H9 (cell line): ENCODE measurements around the gene CD47. TPM values are rescaled to one million over a fixed set of nuclear protein-coding genes. Genes with fewer than 3 reads are reported as not detected.

Experiments
- DNase-seq: peaks from one replicate; pipeline ENCODE4 v3.0.0-alpha.2; 2017
- H2AFZ ChIP-seq: one replicate; pipeline ENCODE4 v1.6.1; 2013; ENCODE audit warnings: mild to moderate bottlenecking, low read length, control low read depth, moderate library complexity
- H2AK5ac ChIP-seq: 2 replicates; pipeline ENCODE4 v1.6.1; 2013; ENCODE audit warnings: low read length, control low read depth, mixed read lengths; ENCODE audit not compliant: insufficient read length
- H2BK120ac ChIP-seq: one replicate; pipeline ENCODE4 v1.6.1; 2013; ENCODE audit warnings: low read depth, mild to moderate bottlenecking, low read length, control low read depth, inconsistent platforms; ENCODE audit not compliant: poor library complexity, severe bottlenecking
- H2BK12ac ChIP-seq: 2 replicates; pipeline ENCODE4 v1.6.1; 2013; ENCODE audit warnings: low read length, control low read depth, mixed read lengths, low read depth; ENCODE audit not compliant: insufficient read length
- H2BK15ac ChIP-seq: 2 replicates; pipeline ENCODE4 v1.6.1; 2013; ENCODE audit warnings: low read depth, low read length, control low read depth
- H2BK20ac ChIP-seq: one replicate; pipeline ENCODE4 v1.6.1; 2013; ENCODE audit warnings: low read depth, mild to moderate bottlenecking, low read length, control low read depth, inconsistent platforms; ENCODE audit not compliant: poor library complexity, severe bottlenecking
- H2BK5ac ChIP-seq: 2 replicates; pipeline ENCODE4 v1.6.1; 2013; ENCODE audit warnings: low read length, control low read depth, mixed read lengths; ENCODE audit not compliant: insufficient read length
- H3K14ac ChIP-seq: 2 replicates; pipeline ENCODE4 v1.6.1; 2013; ENCODE audit warnings: low read length, control low read depth; ENCODE audit not compliant: insufficient read depth
- H3K18ac ChIP-seq: 2 replicates; pipeline ENCODE4 v1.6.1; 2013; ENCODE audit warnings: low read depth, mild to moderate bottlenecking, mixed read lengths, low read length, control low read depth; ENCODE audit not compliant: insufficient read length
- H3K23ac ChIP-seq: 2 replicates; pipeline ENCODE4 v1.6.1; 2013; ENCODE audit warnings: low read length, control low read depth, mixed read lengths, low read depth; ENCODE audit not compliant: insufficient read length
- H3K23me2 ChIP-seq: 2 replicates; pipeline ENCODE4 v1.6.1; 2013; ENCODE audit warnings: low read depth, mild to moderate bottlenecking, mixed read lengths, low read length, control low read depth; ENCODE audit not compliant: insufficient read length, poor library complexity, severe bottlenecking
- H3K27ac ChIP-seq: 2 replicates; pipeline ENCODE4 v1.5.1; 2013; ENCODE audit warnings: low read length, control low read depth, mixed read lengths, low read depth; ENCODE audit not compliant: insufficient read length
- H3K27me3 ChIP-seq: 2 replicates; pipeline ENCODE4 v1.6.1; 2013; ENCODE audit warnings: low read length, control low read depth, inconsistent platforms; ENCODE audit not compliant: insufficient read depth
- H3K4ac ChIP-seq: 2 replicates; pipeline ENCODE4 v1.6.1; 2013; ENCODE audit warnings: low read depth, mild to moderate bottlenecking, control low read depth, inconsistent platforms, low read length, moderate library complexity
- H3K4me1 ChIP-seq: 2 replicates; pipeline ENCODE4 v1.6.1; 2013; ENCODE audit warnings: low read length, control low read depth, inconsistent platforms; ENCODE audit not compliant: insufficient read depth
- H3K4me2 ChIP-seq: 2 replicates; pipeline ENCODE4 v1.6.1; 2013; ENCODE audit warnings: low read length, control low read depth, mixed read lengths; ENCODE audit not compliant: insufficient read length, insufficient read depth
- H3K56ac ChIP-seq: 2 replicates; pipeline ENCODE4 v1.6.1; 2013; ENCODE audit warnings: low read depth, mild to moderate bottlenecking, mixed read lengths, low read length, control low read depth; ENCODE audit not compliant: insufficient read length
- H3K79me1 ChIP-seq: 2 replicates; pipeline ENCODE4 v1.6.1; 2013; ENCODE audit warnings: low read depth, mild to moderate bottlenecking, moderate library complexity, low read length, control low read depth, inconsistent platforms; ENCODE audit not compliant: insufficient read depth, poor library complexity, severe bottlenecking
- H3K79me2 ChIP-seq: 2 replicates; pipeline ENCODE4 v1.6.1; 2013; ENCODE audit warnings: low read length, control low read depth, inconsistent platforms; ENCODE audit not compliant: insufficient read depth
- H3K9ac ChIP-seq: 2 replicates; pipeline ENCODE4 v1.6.1; 2013; ENCODE audit warnings: low read length, control low read depth, mixed read lengths; ENCODE audit not compliant: insufficient read length; ENCODE audit errors: extremely low read depth
- H3K9me3 ChIP-seq: one replicate; pipeline ENCODE4 v1.6.1; 2013; ENCODE audit warnings: low read depth, low read length, inconsistent platforms; ENCODE audit not compliant: control insufficient read depth
- H3T11ph ChIP-seq: one replicate; pipeline ENCODE4 v1.6.1; 2013; ENCODE audit warnings: mild to moderate bottlenecking, low read length, control low read depth, inconsistent platforms
- H4K20me1 ChIP-seq: one replicate; pipeline ENCODE4 v1.6.1; 2013; ENCODE audit not compliant: control insufficient read depth, insufficient read length, insufficient read depth
- H4K5ac ChIP-seq: 2 replicates; pipeline ENCODE4 v1.6.1; 2013; ENCODE audit warnings: low read depth, mild to moderate bottlenecking, mixed read lengths, low read length, control low read depth; ENCODE audit not compliant: insufficient read length
- H4K8ac ChIP-seq: replicated peaks from 2 replicates; pipeline ENCODE4 v1.6.1; 2013; ENCODE audit warnings: low read length, control low read depth, mixed read lengths, low read depth; ENCODE audit not compliant: insufficient read length
- H4K91ac ChIP-seq: 2 replicates; pipeline ENCODE4 v1.6.1; 2013; ENCODE audit warnings: low read depth, mild to moderate bottlenecking, moderate library complexity, mixed read lengths, low read length, control low read depth; ENCODE audit not compliant: insufficient read length
- H3K27ac Mint-ChIP-seq, 3 experiments: 2 replicates in 2 of 3; 3 replicates in 1 of 3; pipeline ENCODE4 v1.8.0; 2020 to 2021; ENCODE audit warnings: mixed read lengths in 3 of 3, mild to moderate bottlenecking in 1 of 3, moderate library complexity in 1 of 3
- H3K27me3 Mint-ChIP-seq: 2 replicates; pipeline ENCODE4 v1.8.0; 2021; ENCODE audit warnings: low read depth, mild to moderate bottlenecking, moderate library complexity, mixed read lengths
- H3K36me3 Mint-ChIP-seq, 3 experiments: 2 replicates in 2 of 3; 3 replicates in 1 of 3; pipeline ENCODE4 v1.8.0; 2020 to 2021; ENCODE audit warnings: low read depth in 3 of 3, mixed read lengths in 3 of 3; ENCODE audit not compliant: insufficient read depth in 1 of 3
- H3K4me1 Mint-ChIP-seq, 2 experiments: 2 replicates each; pipeline ENCODE4 v1.8.0; 2020; ENCODE audit warnings: mixed read lengths in 2 of 2
- H3K4me3 Mint-ChIP-seq, 2 experiments: 2 replicates in 1 of 2; 3 replicates in 1 of 2; pipeline ENCODE4 v1.8.0; 2020 to 2021; ENCODE audit warnings: mild to moderate bottlenecking in 2 of 2, mixed read lengths in 2 of 2, moderate library complexity in 1 of 2
- H3K9me3 Mint-ChIP-seq, 2 experiments: 2 replicates in 1 of 2; 3 replicates in 1 of 2; pipeline ENCODE4 v1.8.0; 2020; ENCODE audit warnings: mild to moderate bottlenecking in 2 of 2, mixed read lengths in 2 of 2, moderate library complexity in 1 of 2
- CTCF ChIP-seq: fragments of 200-600 bp; sonication (generic); conservative IDR thresholded peaks from 3 replicates; pipeline ENCODE4 v1.8.0; 2021; ENCODE audit warnings: antibody characterized with exemption, mild to moderate bottlenecking
- WGBS: extraction: QIAGEN DNeasy Blood & Tissue Kit; methylation state at CpG from one replicate; pipeline ENCODE4 v1.1.7; 2013; ENCODE audit warnings: missing lambda C conversion rate, low lambda C conversion rate, mixed read lengths; ENCODE audit not compliant: insufficient read length; ENCODE audit errors: extremely low coverage; 5-methylcytosine and 5-hydroxymethylcytosine counted together
- total RNA-seq: library from RNA; stranded (reverse); gene quantifications from 2 replicates; pipeline ENCODE4 v1.2.1, GENCODE V29; 2021

CD47 gene
- total RNA-seq, 1 experiment from 2014 or later: 15.4 TPM

GRCh38 chr3:108008931-108009639 is 81.7 kb downstream of the CD47 start:
- H3K27ac ChIP-seq: no peak overlapping the region
- no peak overlapping the region for H3K56ac ChIP-seq
- WGBS: no CpG with 5 or more reads among the region's 3 CpGs
- no peak overlapping the region for H3K14ac ChIP-seq
- no peak overlapping the region for H2AK5ac ChIP-seq
- Mint-ChIP-seq H3K4me3 (no peak overlapping the region), H3K36me3 (no peaks in the 10 kb centered on the region), H3K27ac (no peak overlapping the region), H3K9me3 (no peaks in the 10 kb centered on the region), H3K4me1 (peaks cover 7 to 8% of the 10 kb centered on the region in 2 experiments; a peak in 2 of 4 replicates), H3K27me3 (0 out of 2 replicates have a peak, but pooled peaks cover 2% of the 10 kb centered on the region)
- no peak overlapping the region for H3K9ac ChIP-seq
- H4K8ac ChIP-seq: no peak overlapping the region
- H3K23ac ChIP-seq: no peak overlapping the region
- no peaks in the 10 kb centered on the region for H3K27me3 ChIP-seq
- H3K23me2 ChIP-seq: no peaks in the 10 kb centered on the region
- H3K4me2 ChIP-seq: no peak overlapping the region
- H2AFZ ChIP-seq: no peak overlapping the region
- no peaks in the 10 kb centered on the region for H3K79me1 ChIP-seq
- H2BK15ac ChIP-seq: no peak overlapping the region
- TF ChIP-seq CTCF: no peak
- no peak overlapping the region for H3T11ph ChIP-seq
- H4K5ac ChIP-seq: no peak overlapping the region
- no peak overlapping the region for H2BK120ac ChIP-seq
- DNase-seq: no peak
- no peak overlapping the region for H3K4ac ChIP-seq
- H3K79me2 ChIP-seq: no peaks in the 10 kb centered on the region
- H2BK5ac ChIP-seq: no peak overlapping the region
- H2BK12ac ChIP-seq: no peak overlapping the region
- H4K20me1 ChIP-seq: no peaks in the 10 kb centered on the region
- H4K91ac ChIP-seq: no peak overlapping the region
- H3K18ac ChIP-seq: no peak overlapping the region
- H3K9me3 ChIP-seq: no peaks in the 10 kb centered on the region
- H3K4me1 ChIP-seq: no peaks in the 10 kb centered on the region; the same call in 1 of the 2 replicates
- no peak overlapping the region for H2BK20ac ChIP-seq
